ENCODE results near the gene UBE2G2. TPM values are rescaled to one million over a fixed set of nuclear protein-coding genes. Genes with fewer than 3 reads are reported as not detected.

Gene UBE2G2
- total RNA-seq, 4 donors from 2014 or later: 95.8 to 187 (median 103) TPM

GRCh38 chr21:44749759-44750674 is 51.6 kb downstream of the UBE2G2 start:
- no peak for ATAC-seq (ENCODE audit: low FRiP score)
- DNase-seq (ENCODE audit: low spot score): no peak
- no peak for TF ChIP-seq CTCF (IDR thresholded peaks at IDR 0.05)

- ATAC-seq (ENCODE audit: low FRiP score) (no peak), DNase-seq (ENCODE audit: low spot score) (no peak)
- no peak for TF ChIP-seq CTCF (IDR thresholded peaks at IDR 0.05)
Observed at GRCh38 chr21:44749116-44749758, 52.4 kb downstream of the UBE2G2 start.

GRCh38 chr21:44748621-44749020 is 53.0 kb downstream of the UBE2G2 start:
- ATAC-seq (ENCODE audit: low FRiP score) (no peak), DNase-seq (ENCODE audit: low spot score) (no peak)
- TF ChIP-seq CTCF (IDR thresholded peaks at IDR 0.05): no peak

- ATAC-seq (ENCODE audit: low FRiP score): no peak
- TF ChIP-seq CTCF (IDR thresholded peaks at IDR 0.05): no peak
- no peak for DNase-seq (ENCODE audit: low spot score)
Observed at GRCh38 chr21:44742418-44743153, 59.0 kb downstream of the UBE2G2 start.

GRCh38 chr21:44741921-44742320 is 59.7 kb downstream of the UBE2G2 start:
- no peak for TF ChIP-seq CTCF (IDR thresholded peaks at IDR 0.05)
- ATAC-seq (ENCODE audit: low FRiP score) (no peak), DNase-seq (ENCODE audit: low spot score) (no peak)

GRCh38 chr21:44740742-44741141 is 60.9 kb downstream of the UBE2G2 start:
- TF ChIP-seq CTCF (IDR thresholded peaks at IDR 0.05): no peak
- DNase-seq (ENCODE audit: low spot score): no peak
- no peak for ATAC-seq (ENCODE audit: low FRiP score)

All from omental fat pad (tissue), 4 donors.